ENCODE measurements around the gene SDC1. TPM values are rescaled to one million over a fixed set of nuclear protein-coding genes. Genes with fewer than 3 reads are reported as not detected.
A peak's percentile ranks its signal among the peaks of the same experiment; 100 is the strongest.

The SDC1 gene
- total RNA-seq, 3 donors from 2014 or later = 0.33 to 0.73 (median 0.66) TPM

DNA sequence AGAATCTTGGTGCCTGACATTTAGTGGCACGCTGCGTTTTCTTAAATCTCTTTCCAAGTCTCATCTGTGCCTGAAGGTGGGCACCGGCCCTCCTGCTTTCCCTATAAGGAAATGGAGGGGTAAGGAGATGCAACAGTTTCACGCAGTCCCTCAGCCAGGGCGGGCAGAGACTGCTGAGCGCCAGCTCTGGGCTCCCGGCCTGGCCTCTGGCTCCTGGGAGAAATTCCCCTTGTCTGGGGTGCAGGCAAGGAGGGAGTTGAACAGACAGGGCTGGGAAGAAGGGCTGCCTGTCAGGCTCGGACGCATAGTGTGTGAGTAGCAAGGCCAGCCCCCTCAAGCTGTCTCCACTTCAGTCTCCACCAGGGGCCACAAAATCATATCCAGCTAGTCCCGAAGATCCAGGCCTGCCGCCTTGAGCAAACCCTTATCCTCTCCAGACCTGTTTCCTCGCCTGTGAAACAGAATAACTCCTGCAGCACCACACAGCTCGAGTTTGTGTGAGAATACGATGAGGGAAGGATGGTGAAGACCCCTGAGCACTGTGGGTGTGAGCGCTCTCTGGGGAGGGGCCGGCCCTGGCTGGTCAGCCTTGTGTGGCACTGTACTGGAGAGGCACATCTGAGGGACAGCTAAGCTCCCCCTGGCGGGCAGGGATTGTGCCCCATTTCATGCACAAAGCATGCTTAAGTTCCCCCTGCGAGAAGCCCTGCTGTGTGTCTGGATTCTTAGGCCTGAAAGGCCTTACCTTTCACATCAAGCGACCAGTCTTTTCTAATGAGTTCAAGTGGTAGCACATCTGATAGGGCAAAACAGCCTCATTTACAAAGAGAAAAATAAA, 33.8 kb downstream of the SDC1 start:
- Mint-ChIP-seq H3K4me1 (ENCODE audit: low read depth) (no peaks in the 10 kb centered on the region), H3K36me3 (ENCODE audit: insufficient read depth) (no peaks in the 10 kb centered on the region), H3K4me3 (no peak overlapping the region), H3K27me3 (ENCODE audit: low read depth) (no peaks in the 10 kb centered on the region), H3K9me3 (no peaks in the 10 kb centered on the region)
- ATAC-seq (no peak), DNase-seq (no peak)

DNA sequence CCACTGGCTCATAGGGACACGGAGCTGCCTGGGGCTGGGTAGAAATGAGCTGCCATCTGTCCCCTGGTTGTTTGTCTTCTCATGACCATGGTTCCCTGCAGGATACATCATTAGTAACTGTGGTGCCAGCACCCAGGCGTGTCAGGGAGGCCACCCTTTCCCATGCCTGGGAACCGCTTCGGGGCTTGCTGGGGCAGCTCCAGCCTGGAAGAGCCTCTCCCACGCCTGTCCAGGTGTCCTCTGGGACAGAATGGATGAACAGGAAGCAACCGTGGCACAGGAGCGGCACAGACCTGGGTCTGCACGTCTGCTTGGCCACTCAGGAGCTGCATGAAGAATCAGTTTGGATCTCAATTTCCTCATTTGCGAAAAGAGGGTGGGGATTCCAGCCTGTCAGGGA, 34.8 kb downstream of the SDC1 start:
- DNase-seq (no peak), ATAC-seq (no peak)
- Mint-ChIP-seq H3K27me3 (ENCODE audit: low read depth) (no peaks in the 10 kb centered on the region), H3K4me1 (ENCODE audit: low read depth) (no peaks in the 10 kb centered on the region), H3K36me3 (ENCODE audit: insufficient read depth) (no peaks in the 10 kb centered on the region), H3K4me3 (no peak overlapping the region), H3K9me3 (no peaks in the 10 kb centered on the region)

DNA sequence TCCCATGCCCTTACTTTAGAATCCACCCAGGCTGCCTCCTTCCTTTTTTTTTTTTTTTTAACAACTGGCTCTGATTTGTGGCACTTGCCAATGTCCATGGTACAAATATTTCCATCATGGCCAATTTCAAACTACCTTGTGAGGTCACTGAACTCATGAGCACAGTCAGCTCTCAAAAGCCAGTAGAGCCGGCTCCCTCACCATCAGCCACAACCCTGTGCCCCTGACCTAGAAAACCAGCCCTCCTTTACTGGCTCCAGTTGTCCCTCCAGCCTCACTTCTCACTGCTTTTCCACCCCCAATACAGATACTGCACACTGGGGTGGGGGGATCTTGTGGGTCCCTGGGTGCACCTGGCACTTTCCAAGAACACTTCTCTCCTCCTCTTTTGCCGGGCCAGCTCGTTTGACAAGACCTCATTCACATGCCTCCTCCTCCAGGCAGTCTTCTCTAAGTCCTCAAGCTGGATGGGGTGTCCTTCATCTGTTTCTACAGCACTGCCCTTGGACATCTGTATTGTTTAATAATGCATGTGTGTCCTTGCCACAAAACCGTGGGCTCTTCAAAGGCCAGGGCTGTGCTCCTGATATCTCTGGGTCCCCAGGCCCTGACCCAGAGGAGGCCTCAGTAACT, 35.5 kb downstream of the SDC1 start:
- ATAC-seq = no peak

DNA sequence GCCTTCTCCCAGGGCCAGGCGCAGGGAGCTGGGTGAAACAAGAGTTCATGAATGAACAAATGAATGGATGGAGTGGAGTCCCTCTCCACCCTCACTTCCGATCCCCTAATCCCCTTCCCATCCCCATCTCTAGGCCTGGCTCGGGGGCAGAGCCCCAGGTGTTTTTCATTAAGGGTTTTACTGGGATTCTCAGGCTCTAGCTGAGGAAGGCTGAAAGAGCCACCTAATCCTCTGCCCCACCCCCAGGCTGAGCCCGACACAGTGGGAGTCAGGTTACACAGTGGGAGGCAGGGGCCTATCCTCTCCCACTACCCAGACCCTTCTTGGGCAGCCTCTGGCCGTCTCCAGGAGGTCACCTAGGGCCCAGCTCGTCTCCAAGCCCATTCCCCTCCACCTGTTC, 36.1 kb downstream of the SDC1 start:
- no peaks in the 10 kb centered on the region for H3K36me3 Mint-ChIP-seq (ENCODE audit: insufficient read depth)
- no peaks in the 10 kb centered on the region for H3K9me3 Mint-ChIP-seq
- ATAC-seq = no peak
- no peaks in the 10 kb centered on the region for H3K4me1 Mint-ChIP-seq (ENCODE audit: low read depth)
- DNase-seq = no peak
- no peaks in the 10 kb centered on the region for H3K27me3 Mint-ChIP-seq (ENCODE audit: low read depth)
- H3K4me3 Mint-ChIP-seq = no peak overlapping the region

More for the DNA sequence above, 35.5 kb downstream of the SDC1 start:
- DNase-seq = no peak
- Mint-ChIP-seq H3K4me1 (ENCODE audit: low read depth) (no peaks in the 10 kb centered on the region), H3K36me3 (ENCODE audit: insufficient read depth) (no peaks in the 10 kb centered on the region), H3K4me3 (no peak overlapping the region), H3K9me3 (no peaks in the 10 kb centered on the region), H3K27me3 (ENCODE audit: low read depth) (no peaks in the 10 kb centered on the region)

DNA sequence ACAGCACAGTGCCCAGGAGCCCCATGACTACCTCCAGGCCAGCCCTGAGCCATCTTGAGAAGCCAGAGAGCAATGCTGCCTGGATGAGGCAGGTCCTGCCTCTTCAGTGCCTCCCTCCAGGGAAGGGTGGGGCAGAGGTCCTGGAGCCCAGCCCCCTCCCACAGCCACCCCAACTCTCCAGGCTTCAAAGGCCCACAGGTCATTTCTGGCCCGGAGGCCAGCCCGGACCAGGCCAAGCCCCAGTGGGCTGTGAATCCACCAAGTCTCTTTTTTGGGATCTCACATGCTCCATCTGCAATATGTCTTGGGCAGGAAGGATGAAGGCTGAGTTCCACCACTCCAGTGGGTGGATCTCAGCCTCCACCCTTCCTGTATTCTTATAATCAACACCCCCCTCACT, 36.7 kb downstream of the SDC1 start:
- H3K27me3 Mint-ChIP-seq (ENCODE audit: low read depth) = no peaks in the 10 kb centered on the region

DNA sequence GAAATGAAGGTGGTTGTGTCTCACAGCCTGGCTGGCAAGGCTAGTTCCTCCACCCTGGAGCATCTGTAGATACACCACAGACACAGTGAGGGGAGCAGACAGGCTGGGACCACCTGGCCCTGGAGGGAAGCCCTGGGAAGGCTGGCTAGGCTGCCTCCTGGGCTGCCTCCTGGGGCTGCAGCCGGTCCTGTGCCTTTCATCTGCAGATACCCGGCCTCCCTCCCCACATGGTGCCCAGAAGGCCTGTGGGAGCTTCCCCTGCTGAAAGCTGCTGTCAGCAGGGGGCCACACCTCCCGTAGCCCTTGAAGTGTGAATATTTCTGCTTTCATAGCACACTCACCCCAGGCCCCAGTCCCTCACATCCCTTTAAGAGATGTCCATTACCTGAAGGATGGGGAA, 37.6 kb downstream of the SDC1 start:
- no peak for DNase-seq
- no peaks in the 10 kb centered on the region for H3K27me3 Mint-ChIP-seq (ENCODE audit: low read depth)
- no peaks in the 10 kb centered on the region for H3K4me1 Mint-ChIP-seq (ENCODE audit: low read depth)
- no peaks in the 10 kb centered on the region for H3K9me3 Mint-ChIP-seq
- no peak for ATAC-seq
- no peak overlapping the region for H3K4me3 Mint-ChIP-seq
- H3K36me3 Mint-ChIP-seq (ENCODE audit: insufficient read depth) = no peaks in the 10 kb centered on the region

More for the DNA sequence above, 36.7 kb downstream of the SDC1 start:
- DNase-seq (no peak), ATAC-seq (no peak)
- H3K4me1 Mint-ChIP-seq (ENCODE audit: low read depth) = no peaks in the 10 kb centered on the region
- H3K4me3 Mint-ChIP-seq = no peak overlapping the region
- no peaks in the 10 kb centered on the region for H3K9me3 Mint-ChIP-seq
- no peaks in the 10 kb centered on the region for H3K36me3 Mint-ChIP-seq (ENCODE audit: insufficient read depth)

DNA sequence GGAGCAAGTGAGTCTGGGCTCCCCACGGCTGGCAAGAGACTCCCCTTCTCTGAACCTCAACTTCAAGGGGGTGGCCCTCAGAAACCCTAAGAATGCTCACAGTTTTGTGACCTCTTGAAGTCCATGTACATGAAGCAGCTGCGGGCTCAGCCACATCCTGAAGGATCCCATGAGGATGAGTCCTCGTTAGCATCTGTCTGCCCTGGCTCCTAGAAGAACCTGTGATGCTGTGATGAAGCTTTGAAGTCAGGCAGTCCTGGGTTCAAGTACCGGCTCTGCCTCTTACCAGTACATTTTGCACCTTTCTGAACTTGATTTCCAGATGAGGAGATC, 38.1 kb downstream of the SDC1 start:
- Mint-ChIP-seq H3K4me1 (ENCODE audit: low read depth) (no peaks in the 10 kb centered on the region), H3K36me3 (ENCODE audit: insufficient read depth) (no peaks in the 10 kb centered on the region), H3K9me3 (no peaks in the 10 kb centered on the region), H3K4me3 (no peak overlapping the region), H3K27me3 (ENCODE audit: low read depth) (no peaks in the 10 kb centered on the region)
- no peak for DNase-seq
- ATAC-seq = no peak

DNA sequence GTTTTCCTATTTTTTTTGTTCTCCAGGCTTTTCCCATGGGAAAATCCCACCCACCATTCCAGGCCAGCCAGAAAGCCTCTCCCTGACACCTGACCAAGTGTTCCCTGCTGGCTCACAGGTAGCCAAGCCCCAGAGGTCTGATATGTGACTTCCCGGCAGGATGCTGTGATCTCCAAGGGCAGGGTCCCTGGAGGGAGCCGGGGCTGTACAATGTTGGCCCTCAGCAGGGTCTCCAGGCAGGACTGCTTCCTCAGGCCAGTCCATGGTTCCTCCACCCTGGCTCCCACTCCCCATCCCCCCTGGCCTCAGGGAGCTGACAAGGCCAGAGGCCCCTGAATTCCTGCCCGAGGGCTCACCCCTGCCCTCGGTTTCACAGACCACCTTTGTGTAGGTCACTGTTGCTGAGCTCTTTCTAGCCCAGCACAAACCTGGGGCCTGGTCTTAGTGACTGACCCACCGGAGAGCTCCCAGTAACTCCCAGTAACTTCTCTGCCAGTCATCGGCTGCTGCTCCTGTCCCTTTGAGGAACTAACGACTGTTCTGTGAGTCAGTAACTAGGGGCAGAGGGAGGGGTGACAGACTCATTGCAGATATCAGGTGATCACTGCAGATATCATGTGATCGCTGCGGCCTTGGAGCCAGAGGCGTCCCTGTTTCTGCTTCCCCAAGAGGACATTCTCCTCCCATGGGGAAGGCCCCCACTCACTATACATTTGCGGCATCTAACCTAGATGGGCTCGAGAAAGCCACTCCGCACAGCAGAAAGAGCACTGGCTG, 38.7 kb downstream of the SDC1 start:
- DNase-seq = no peak

DNA sequence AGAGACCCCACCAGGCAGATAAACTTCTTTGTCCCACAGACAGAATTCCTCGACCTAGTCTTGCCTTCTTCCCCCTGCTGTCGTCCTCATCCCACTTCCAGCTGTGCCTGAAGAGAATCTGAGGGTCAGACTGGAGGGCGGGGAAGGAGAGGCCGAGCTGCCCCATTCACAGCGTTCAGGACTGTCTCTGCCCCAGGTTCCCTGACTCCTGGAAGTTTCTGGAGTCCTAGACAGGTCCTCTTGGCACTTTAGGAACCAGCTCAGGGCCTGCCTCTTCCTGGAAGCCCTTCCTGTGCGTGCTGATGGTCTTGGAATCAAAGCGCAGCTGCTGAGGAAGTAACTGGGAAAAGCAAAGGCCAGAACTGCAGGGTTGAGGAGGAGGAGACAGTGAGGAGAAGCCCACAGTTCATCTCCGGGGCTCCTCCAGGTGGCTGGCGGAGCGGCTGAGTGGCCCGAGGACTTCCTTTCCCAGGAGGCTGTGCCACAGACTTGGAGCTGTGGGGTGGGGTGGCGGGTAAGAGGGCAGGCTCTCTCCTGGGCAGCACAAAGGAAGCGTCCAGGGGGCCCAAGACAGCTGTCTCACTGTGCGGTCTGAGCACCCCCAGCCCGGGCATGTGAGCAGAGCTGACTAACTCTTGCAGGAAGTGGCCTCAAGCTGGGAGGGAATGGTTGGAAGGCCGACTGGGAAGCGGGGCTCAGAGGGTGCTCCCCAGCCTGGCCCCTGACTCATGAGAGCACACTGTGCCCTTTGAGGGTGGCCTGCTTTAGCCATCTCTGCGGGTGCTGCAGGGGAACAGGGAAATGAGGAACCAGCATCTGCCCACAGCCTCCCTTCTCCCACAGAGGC, 39.5 kb downstream of the SDC1 start:
- Mint-ChIP-seq H3K27me3 (ENCODE audit: low read depth) (no peaks in the 10 kb centered on the region), H3K4me1 (ENCODE audit: low read depth) (no peaks in the 10 kb centered on the region), H3K9me3 (no peaks in the 10 kb centered on the region), H3K4me3 (no peak overlapping the region), H3K36me3 (ENCODE audit: insufficient read depth) (no peaks in the 10 kb centered on the region)
- no peak for ATAC-seq
- no peak for DNase-seq

More for the DNA sequence above, 38.7 kb downstream of the SDC1 start:
- Mint-ChIP-seq H3K27me3 (ENCODE audit: low read depth) (no peaks in the 10 kb centered on the region), H3K36me3 (ENCODE audit: insufficient read depth) (no peaks in the 10 kb centered on the region), H3K9me3 (no peaks in the 10 kb centered on the region), H3K4me1 (ENCODE audit: low read depth) (no peaks in the 10 kb centered on the region), H3K4me3 (no peak overlapping the region)
- peak in 1 of 2 donors; percentile 20 for ATAC-seq

DNA sequence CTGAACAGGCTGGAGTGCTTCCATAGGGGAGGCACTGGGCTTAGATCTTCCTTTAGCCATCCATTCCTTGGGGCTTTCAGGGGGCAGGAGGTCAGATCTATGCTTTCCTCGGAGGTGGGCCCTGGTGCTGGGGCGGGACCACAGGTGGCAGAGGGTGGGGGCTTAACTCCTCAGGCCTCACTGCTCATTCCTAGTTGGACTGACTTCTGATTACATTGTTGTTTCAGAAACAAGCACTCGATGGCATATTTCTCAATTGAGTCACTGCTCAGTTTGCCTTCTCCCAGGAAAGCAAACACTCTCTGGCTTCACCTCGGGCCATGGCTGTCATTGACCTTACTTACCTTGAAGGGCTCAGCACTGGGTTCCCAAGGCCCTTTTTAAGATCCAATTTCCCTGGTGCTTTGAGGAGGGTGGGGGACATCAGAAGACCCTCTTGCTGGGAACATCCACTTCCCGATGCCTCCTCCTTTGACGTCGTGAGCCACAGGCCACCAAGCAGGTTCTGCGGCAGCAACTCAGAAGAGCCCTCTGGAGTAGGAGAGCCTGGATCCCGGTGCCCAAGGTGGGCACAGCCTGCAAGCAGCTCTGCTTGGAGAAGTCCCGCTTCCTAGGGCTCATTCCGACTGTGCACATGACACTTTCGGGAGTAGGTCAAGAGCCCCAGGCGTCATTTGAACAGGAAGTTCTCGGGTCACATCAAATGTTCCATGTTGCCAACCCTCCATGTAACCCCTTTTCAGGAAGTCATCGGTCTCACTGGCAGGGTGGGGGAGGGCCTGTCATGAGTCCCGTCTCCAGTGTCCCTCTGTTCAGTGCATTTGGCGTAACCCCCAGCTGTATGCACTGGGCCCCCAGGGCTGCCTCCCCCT, 40.6 kb downstream of the SDC1 start:
- ATAC-seq = no peak
- no peak overlapping the region for H3K4me3 Mint-ChIP-seq

DNA sequence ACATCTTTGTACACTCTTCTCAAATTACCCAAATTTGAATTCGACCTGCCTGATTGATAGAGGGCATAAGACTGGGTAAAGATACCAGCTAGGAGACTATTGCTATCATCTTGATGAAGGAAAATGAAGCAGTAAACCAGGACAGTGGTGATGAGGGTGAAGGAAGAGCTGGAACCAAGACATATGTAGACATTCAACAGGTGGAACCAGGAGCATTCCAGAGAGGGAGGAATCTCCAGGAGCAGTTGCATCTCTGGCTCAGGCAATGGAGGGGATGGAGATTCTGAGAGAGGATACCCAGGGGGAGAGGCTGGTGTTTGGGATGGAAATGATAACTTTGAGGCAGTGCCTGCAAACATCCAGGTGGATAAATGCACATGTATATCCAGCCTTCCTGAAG, 41.6 kb downstream of the SDC1 start:
- Mint-ChIP-seq H3K9me3 (no peaks in the 10 kb centered on the region), H3K36me3 (ENCODE audit: insufficient read depth) (no peaks in the 10 kb centered on the region), H3K4me1 (ENCODE audit: low read depth) (no peaks in the 10 kb centered on the region), H3K4me3 (no peak overlapping the region), H3K27me3 (ENCODE audit: low read depth) (no peaks in the 10 kb centered on the region)
- DNase-seq (no peak), ATAC-seq (no peak)

More for the DNA sequence above, 40.6 kb downstream of the SDC1 start:
- H3K36me3 Mint-ChIP-seq (ENCODE audit: insufficient read depth) = no peaks in the 10 kb centered on the region
- no peak for DNase-seq
- H3K27me3 Mint-ChIP-seq (ENCODE audit: low read depth) = no peaks in the 10 kb centered on the region
- no peaks in the 10 kb centered on the region for H3K9me3 Mint-ChIP-seq
- H3K4me1 Mint-ChIP-seq (ENCODE audit: low read depth) = no peaks in the 10 kb centered on the region

DNA sequence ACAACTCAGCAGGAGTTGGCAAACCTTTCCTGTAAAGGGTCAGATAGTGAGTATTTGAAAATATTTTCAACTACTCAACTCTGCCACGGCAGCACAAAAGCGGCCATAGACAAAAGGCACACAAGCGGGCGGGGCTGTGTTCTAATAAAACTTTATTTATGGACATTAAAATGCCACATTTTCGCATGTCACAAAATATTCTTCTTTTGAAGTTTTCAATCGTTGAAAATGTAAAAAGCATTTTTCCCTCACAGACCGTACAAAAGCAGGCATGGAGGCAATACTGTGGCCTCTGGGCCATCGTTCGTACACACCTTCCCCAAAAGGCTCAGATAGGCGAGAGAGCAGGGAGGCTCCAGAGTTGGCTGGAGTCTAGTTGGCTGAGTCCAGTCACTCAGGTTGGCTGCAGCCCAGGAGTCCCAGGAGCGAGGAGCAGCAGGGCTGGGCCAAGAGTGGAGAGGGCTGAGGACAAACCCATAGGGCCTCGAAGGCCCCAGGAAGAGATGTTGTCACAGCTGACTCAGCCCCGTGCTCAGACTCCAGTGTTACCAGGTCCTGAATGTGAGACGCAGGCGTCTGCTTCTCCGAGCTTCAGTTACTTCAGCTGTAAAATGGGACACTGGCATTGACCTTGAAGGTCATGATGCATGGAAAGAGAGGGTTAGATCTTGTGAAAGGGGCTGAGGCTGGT, 42.5 kb downstream of the SDC1 start:
- H3K4me3 Mint-ChIP-seq = no peak overlapping the region
- DNase-seq = no peak

DNA sequence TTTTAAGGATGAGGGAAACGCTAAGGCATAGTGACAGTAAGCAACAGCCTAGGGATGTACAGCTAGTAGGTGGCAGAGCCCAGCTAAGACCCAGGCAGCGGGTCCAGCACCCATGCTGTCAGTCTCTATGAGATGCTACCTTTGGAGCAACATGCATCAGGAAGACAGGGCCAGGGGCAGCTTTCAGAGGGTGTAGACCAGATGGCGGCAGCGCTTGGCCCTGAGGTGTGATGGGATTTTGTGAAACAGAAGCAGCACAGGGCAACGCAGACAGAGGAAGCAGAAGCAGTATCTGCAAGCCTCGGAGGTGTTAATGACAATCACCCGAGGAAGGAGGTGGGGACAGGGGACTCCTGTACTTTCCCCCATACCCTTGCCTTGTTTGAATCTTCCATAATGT, 43.2 kb downstream of the SDC1 start:
- Mint-ChIP-seq H3K4me3 (no peak overlapping the region), H3K4me1 (ENCODE audit: low read depth) (no peaks in the 10 kb centered on the region), H3K9me3 (no peaks in the 10 kb centered on the region), H3K27me3 (ENCODE audit: low read depth) (no peaks in the 10 kb centered on the region), H3K36me3 (ENCODE audit: insufficient read depth) (no peaks in the 10 kb centered on the region)
- ATAC-seq (no peak), DNase-seq (no peak)

More for the DNA sequence above, 42.5 kb downstream of the SDC1 start:
- H3K36me3 Mint-ChIP-seq (ENCODE audit: insufficient read depth) = no peaks in the 10 kb centered on the region
- no peaks in the 10 kb centered on the region for H3K9me3 Mint-ChIP-seq
- no peak for ATAC-seq
- H3K27me3 Mint-ChIP-seq (ENCODE audit: low read depth) = no peaks in the 10 kb centered on the region
- H3K4me1 Mint-ChIP-seq (ENCODE audit: low read depth) = no peaks in the 10 kb centered on the region
